HCT116 (cell line): ENCODE measurements around the gene CDC14A. TPM values are rescaled to one million over a fixed set of nuclear protein-coding genes. Genes with fewer than 3 reads are reported as not detected.

ENCODE experiments used
- ATAC-seq: fragments of 200-7000 bp; cut with Tn5 transposase; 2 replicates; pipeline ENCODE4 v1.9.1; 2020; ENCODE audit warnings: mild to moderate bottlenecking, moderate library complexity
- BruUV-seq: library from RNA; stranded (reverse); fragments of 400-500 nt; replicated peaks from 2 replicates; lab custom pipeline; 2021; lab: Mats Ljungman, UMichigan
- CTCF ChIA-PET: fragments of 300-600 bp; sonication (Branson Sonifier 250); formaldehyde crosslinking; loops from one replicate; lab custom pipeline; 2021; ENCODE audit warnings: antibody characterized with exemption; lab: Charles Lee
- POLR2A ChIA-PET: fragments of 300-600, 350-600 bp; sonication (Branson Sonifier 250); formaldehyde crosslinking; loops from one replicate; lab custom pipeline; 2021; ENCODE audit warnings: antibody characterized with exemption; lab: Charles Lee
- RAD21 ChIA-PET, 2 experiments: fragments of 300-600 bp; sonication (Branson Sonifier 250); formaldehyde crosslinking; loops; one replicate each; lab custom pipeline; 2023; ENCODE audit warnings: low total read pairs in 2 of 2; ENCODE audit not compliant: uncharacterized antibody in 2 of 2, unreplicated experiment in 2 of 2, low non-redundant PET in 1 of 2; lab: Charles Lee
- DNase-seq: peaks from one replicate; pipeline ENCODE4 v3.0.0-alpha.2; 2010; ENCODE audit warnings: low read depth, low spot score
- H2AFZ ChIP-seq: fragments of 200-600 bp; shearing (Covaris generic), sonication (generic); 2 replicates; pipeline ENCODE4 v1.6.1; 2017; ENCODE audit warnings: low read depth, mixed run types, mixed read lengths, antibody characterized with exemption, low read length; ENCODE audit not compliant: poor library complexity, severe bottlenecking
- H3K27ac ChIP-seq: 2 replicates; pipeline ENCODE4 v1.5.1; 2012; ENCODE audit warnings: low read depth, low read length
- H3K27me3 ChIP-seq: fragments of 200-600 bp; sonication (generic); 2 replicates; pipeline ENCODE4 v1.6.1; 2016; ENCODE audit warnings: mixed run types, low read length, mixed read lengths; ENCODE audit not compliant: insufficient read depth
- H3K36me3 ChIP-seq, 2 experiments: fragments of 200-500 bp in 1 of 2; fragments of 200-600 bp in 1 of 2; sonication (Bioruptor generic) in 1 of 2; sonication (generic) in 1 of 2; 2 replicates each; pipeline versions ENCODE4 v1.5.1 to v1.6.1; 2014 to 2016; ENCODE audit warnings: low read length in 2 of 2, inconsistent platforms in 1 of 2, mixed read lengths in 1 of 2, mixed run types in 1 of 2; ENCODE audit not compliant: insufficient read depth in 2 of 2, control insufficient read depth in 1 of 2
- H3K4me1 ChIP-seq, 2 experiments: fragments of 200-600 bp in 1 of 2; sonication (generic) in 1 of 2; 2 replicates each; pipeline versions ENCODE4 v1.5.1 to v1.6.1; 2012 to 2017; ENCODE audit warnings: low read length in 2 of 2, inconsistent platforms in 1 of 2, mild to moderate bottlenecking in 1 of 2, mixed read lengths in 1 of 2, mixed run types in 1 of 2, moderate library complexity in 1 of 2; ENCODE audit not compliant: insufficient read depth in 2 of 2, control insufficient read depth in 1 of 2
- H3K4me2 ChIP-seq: fragments of 200-600 bp; sonication (generic); 2 replicates; pipeline ENCODE4 v1.6.1; 2017; ENCODE audit warnings: mixed run types, low read length, mixed read lengths
- H3K4me3 ChIP-seq, 2 experiments: fragments of 200-600 bp in 1 of 2; sonication (generic) in 1 of 2; replicated peaks in 1 of 2; 2 replicates each; pipeline ENCODE4 v1.5.1; 2011 to 2016; ENCODE audit warnings: low read length in 2 of 2, control low read depth in 1 of 2, low read depth in 1 of 2, mild to moderate bottlenecking in 1 of 2, mixed read lengths in 1 of 2, mixed run types in 1 of 2
- H3K79me2 ChIP-seq: fragments of 200-600 bp; sonication (generic); 2 replicates; pipeline ENCODE4 v1.6.1; 2017; ENCODE audit warnings: mild to moderate bottlenecking, mixed run types, low read length, moderate library complexity, mixed read lengths; ENCODE audit not compliant: insufficient read depth
- H3K9ac ChIP-seq: fragments of 200-600 bp; sonication (generic); 2 replicates; pipeline ENCODE4 v1.6.1; 2016; ENCODE audit warnings: low read length, mixed read lengths
- H3K9me2 ChIP-seq: fragments of 200-600 bp; sonication (generic), shearing (Covaris generic); 2 replicates; pipeline ENCODE4 v1.6.1; 2017; ENCODE audit warnings: mixed run types, mild to moderate bottlenecking, moderate library complexity; ENCODE audit not compliant: insufficient read depth
- H3K9me3 ChIP-seq, 2 experiments: fragments of 200-500 bp in 1 of 2; fragments of 200-600 bp in 1 of 2; sonication (Bioruptor generic) in 1 of 2; sonication (generic) in 1 of 2; 2 replicates each; pipeline ENCODE4 v1.6.1; 2014 to 2017; ENCODE audit warnings: low read length in 2 of 2, mixed read lengths in 2 of 2, inconsistent platforms in 1 of 2, low read depth in 1 of 2, mild to moderate bottlenecking in 1 of 2, mixed run types in 1 of 2, moderate library complexity in 1 of 2; ENCODE audit not compliant: control insufficient read depth in 1 of 2, insufficient read depth in 1 of 2
- H4K20me1 ChIP-seq: fragments of 200-600 bp; sonication (generic), shearing (Covaris generic); 2 replicates; pipeline ENCODE4 v1.6.1; 2017; ENCODE audit warnings: mixed run types, mild to moderate bottlenecking, moderate library complexity; ENCODE audit not compliant: insufficient read depth
- CBX3 ChIP-seq: IDR thresholded peaks from 2 replicates; pipeline ENCODE4 v1.6.1; 2012; ENCODE audit warnings: low read depth
- EGR1 ChIP-seq: IDR thresholded peaks from 2 replicates; pipeline ENCODE4 v1.6.1; 2012; ENCODE audit warnings: low read depth
- EZH2 ChIP-seq: fragments of 200-600 bp; sonication (generic); IDR thresholded peaks from 2 replicates; pipeline ENCODE4 v1.6.1; 2017; ENCODE audit warnings: antibody characterized with exemption, mixed run types
- RAD21 ChIP-seq: IDR thresholded peaks from 2 replicates; pipeline ENCODE4 v1.6.1; 2012; ENCODE audit warnings: low read depth, mild to moderate bottlenecking
- TCF7L2 ChIP-seq: IDR thresholded peaks from 2 replicates; pipeline ENCODE4 v1.7.0; 2011; ENCODE audit warnings: borderline replicate concordance, inconsistent platforms; ENCODE audit not compliant: insufficient read depth, insufficient read length; ENCODE audit errors: extremely low read depth
- ZFX ChIP-seq: fragments of 450-650 bp; IDR thresholded peaks from 2 replicates; pipeline ENCODE4 v1.6.1; 2017
- intact Hi-C: fragments of 100-400 bp; cut with micrococcal nuclease; formaldehyde crosslinking; loops from 2 replicates; pipeline ENCODE4 v1.10.0; 2022
- total RNA-seq: library from RNA; stranded (reverse); gene quantifications from one replicate; pipeline ENCODE4 v1.2.1, GENCODE V29; 2021; ENCODE audit not compliant: unreplicated experiment
- TF ChIP-seq, protein P1 (sequence below), 3 experiments: fragments of 200-600 bp in 1 of 3; sonication (generic) in 1 of 3; IDR thresholded peaks in 2 of 3; conservative IDR thresholded peaks in 1 of 3; 2 replicates each; pipeline ENCODE4 v1.5.1; 2012 to 2017; ENCODE audit warnings: low read depth in 2 of 3, low read length in 2 of 3, antibody characterized with exemption in 1 of 3, borderline replicate concordance in 1 of 3, control low read depth in 1 of 3, mild to moderate bottlenecking in 1 of 3, mixed read lengths in 1 of 3, mixed run types in 1 of 3, moderate library complexity in 1 of 3; ENCODE audit not compliant: insufficient read depth in 1 of 3
- TF ChIP-seq, protein P2 (sequence below): IDR thresholded peaks from 2 replicates; pipeline ENCODE4 v1.6.1; 2011; ENCODE audit warnings: mild to moderate bottlenecking, low read length, moderate library complexity; ENCODE audit not compliant: insufficient replicate concordance; ENCODE audit errors: extremely low read depth

The CDC14A gene
- total RNA-seq, 1 experiment from 2014 or later = 5.1 TPM

DNA sequence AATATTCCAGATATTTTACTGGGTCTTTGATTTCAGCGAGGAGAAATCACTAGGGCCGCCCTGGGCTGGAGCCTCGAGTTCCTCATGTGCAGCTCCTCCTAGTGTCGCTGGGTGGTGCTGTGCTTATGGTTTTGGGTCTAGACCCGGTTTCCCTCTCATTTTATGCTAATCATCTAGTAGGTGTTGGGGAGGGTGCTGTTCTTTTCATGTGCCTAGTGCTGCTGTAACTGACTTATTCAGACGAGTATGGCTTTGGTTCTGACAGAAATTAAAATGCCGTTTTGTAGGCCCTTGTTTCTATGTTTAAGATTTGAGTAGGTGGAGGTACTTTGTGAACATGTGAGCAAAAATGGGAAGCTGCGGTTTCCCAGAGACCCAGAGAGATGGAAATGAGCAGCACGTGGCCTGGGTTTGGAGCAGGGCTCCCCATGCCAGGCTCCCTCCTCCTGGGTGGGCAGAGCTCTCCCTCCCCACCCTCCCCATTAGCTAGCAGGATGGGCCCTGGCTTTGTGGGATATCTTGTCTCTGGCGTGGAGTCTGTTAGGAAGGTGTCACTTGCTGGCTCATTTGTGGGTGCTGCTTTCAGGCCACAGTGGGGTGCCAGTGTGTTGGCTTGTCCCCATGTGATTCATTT lies 111.6 kb downstream of the CDC14A start:
- Histone ChIP-seq H3K36me3 (no peaks in the 10 kb centered on the region), H3K27me3 (no peaks in the 10 kb centered on the region), H3K9me3 (no peaks in the 10 kb centered on the region), H3K4me1 (no peaks in the 10 kb centered on the region), H3K79me2 (no peaks in the 10 kb centered on the region), H3K4me2 (no peak overlapping the region), H3K9ac (no peak overlapping the region), H3K27ac (no peak overlapping the region), H2AFZ (no peak overlapping the region), H4K20me1 (no peaks in the 10 kb centered on the region), H3K4me3 (no peak overlapping the region)
- intact Hi-C loops = loop anchor here (1.0 to 5.0 kb wide), 2 partner anchors 404 to 823 kb away; no protein-coding TSS in a partner anchor
- no TSS peak for BruUV-seq
- ChIA-PET CTCF (interaction anchor here (0.6 to 2.3 kb wide), 10 partner anchors 8 to 894 kb away, joined by 3 to 48 read pairs (median 4); no protein-coding TSS in a partner anchor), POLR2A (no interaction called here), RAD21 (interaction anchor here (1.7 to 1.8 kb wide), 2 partner anchors 405 kb away, joined by 6 to 10 read pairs; no protein-coding TSS in a partner anchor)
- ATAC-seq (peak; percentile 86), DNase-seq (peak; percentile 39)
- TF ChIP-seq CBX3 (no peak), EGR1 (no peak), ZFX (no peak), EZH2 (no peak), RAD21 (peak; percentile 82), TCF7L2 (peak; percentile 27)
- TF ChIP-seq, protein P1, sequence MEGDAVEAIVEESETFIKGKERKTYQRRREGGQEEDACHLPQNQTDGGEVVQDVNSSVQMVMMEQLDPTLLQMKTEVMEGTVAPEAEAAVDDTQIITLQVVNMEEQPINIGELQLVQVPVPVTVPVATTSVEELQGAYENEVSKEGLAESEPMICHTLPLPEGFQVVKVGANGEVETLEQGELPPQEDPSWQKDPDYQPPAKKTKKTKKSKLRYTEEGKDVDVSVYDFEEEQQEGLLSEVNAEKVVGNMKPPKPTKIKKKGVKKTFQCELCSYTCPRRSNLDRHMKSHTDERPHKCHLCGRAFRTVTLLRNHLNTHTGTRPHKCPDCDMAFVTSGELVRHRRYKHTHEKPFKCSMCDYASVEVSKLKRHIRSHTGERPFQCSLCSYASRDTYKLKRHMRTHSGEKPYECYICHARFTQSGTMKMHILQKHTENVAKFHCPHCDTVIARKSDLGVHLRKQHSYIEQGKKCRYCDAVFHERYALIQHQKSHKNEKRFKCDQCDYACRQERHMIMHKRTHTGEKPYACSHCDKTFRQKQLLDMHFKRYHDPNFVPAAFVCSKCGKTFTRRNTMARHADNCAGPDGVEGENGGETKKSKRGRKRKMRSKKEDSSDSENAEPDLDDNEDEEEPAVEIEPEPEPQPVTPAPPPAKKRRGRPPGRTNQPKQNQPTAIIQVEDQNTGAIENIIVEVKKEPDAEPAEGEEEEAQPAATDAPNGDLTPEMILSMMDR (IDR thresholded peaks at IDR 0.05 in 2 of 3, conservative IDR thresholded peaks at IDR 0.05 in 1 of 3; ENCODE audit: borderline replicate concordance in 1 of 3, insufficient read depth in 1 of 3, low read depth in 2 of 3, low read length in 2 of 3) = peak; percentile 64 to 93 (median 90)
- TF ChIP-seq, protein P2, sequence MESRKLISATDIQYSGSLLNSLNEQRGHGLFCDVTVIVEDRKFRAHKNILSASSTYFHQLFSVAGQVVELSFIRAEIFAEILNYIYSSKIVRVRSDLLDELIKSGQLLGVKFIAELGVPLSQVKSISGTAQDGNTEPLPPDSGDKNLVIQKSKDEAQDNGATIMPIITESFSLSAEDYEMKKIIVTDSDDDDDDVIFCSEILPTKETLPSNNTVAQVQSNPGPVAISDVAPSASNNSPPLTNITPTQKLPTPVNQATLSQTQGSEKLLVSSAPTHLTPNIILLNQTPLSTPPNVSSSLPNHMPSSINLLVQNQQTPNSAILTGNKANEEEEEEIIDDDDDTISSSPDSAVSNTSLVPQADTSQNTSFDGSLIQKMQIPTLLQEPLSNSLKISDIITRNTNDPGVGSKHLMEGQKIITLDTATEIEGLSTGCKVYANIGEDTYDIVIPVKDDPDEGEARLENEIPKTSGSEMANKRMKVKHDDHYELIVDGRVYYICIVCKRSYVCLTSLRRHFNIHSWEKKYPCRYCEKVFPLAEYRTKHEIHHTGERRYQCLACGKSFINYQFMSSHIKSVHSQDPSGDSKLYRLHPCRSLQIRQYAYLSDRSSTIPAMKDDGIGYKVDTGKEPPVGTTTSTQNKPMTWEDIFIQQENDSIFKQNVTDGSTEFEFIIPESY = no peak
- TF ChIP-seq, all 23 proteins: peak for 3
- no peaks in the 10 kb centered on the region for H3K9me2 ChIP-seq
